Dermis blood vessel endothelial cell (primary cell): ENCODE measurements around the gene SBF2. TPM values are rescaled to one million over a fixed set of nuclear protein-coding genes. Genes with fewer than 3 reads are reported as not detected.
"Not testable (repeated sequence)": the region's sequence is repeated elsewhere in the genome, so short reads cannot be mapped to it uniquely, and the experiment has no call there.

Experiments
- DNase-seq: peaks from one replicate; pipeline ENCODE4 v3.0.0; 2010
- total RNA-seq: library from RNA; depleted of rRNA; stranded (reverse); fragments of >200 nt; gene quantifications from 2 replicates; pipeline ENCODE4 v1.2.3, GENCODE V29; 2014

SBF2 gene
- total RNA-seq, 1 donor from 2014 or later: 49.9 TPM

GRCh38 chr11:9943386-9944110, 350.5 kb downstream of the SBF2 start:
- DNase-seq: peak; percentile 8

- DNase-seq: no peak
Measured at GRCh38 chr11:9941991-9942390, 352.0 kb downstream of the SBF2 start.

DNA sequence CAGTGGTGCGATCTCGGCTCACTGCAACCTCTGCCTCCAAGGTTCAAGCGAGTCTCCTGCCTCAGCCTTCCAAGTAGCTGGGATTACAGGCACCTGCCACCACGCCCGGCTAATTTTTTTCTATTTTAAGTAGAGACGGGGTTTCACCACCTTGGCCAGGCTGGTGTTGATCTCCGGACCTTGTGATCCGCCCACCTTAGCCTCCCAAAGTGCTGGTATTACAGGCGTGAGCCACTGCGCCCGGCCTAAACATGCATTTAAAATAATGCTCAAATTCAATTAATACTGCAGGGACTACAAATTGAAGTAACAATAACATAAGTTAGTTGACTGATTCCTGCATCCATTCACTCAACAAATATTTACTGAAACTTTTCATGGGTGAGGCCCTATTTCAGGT, 354.9 kb downstream of the SBF2 start:
- DNase-seq: not testable (repeated sequence)

- DNase-seq: no peak
Measured at GRCh38 chr11:9936754-9937153, 357.3 kb downstream of the SBF2 start.

DNA sequence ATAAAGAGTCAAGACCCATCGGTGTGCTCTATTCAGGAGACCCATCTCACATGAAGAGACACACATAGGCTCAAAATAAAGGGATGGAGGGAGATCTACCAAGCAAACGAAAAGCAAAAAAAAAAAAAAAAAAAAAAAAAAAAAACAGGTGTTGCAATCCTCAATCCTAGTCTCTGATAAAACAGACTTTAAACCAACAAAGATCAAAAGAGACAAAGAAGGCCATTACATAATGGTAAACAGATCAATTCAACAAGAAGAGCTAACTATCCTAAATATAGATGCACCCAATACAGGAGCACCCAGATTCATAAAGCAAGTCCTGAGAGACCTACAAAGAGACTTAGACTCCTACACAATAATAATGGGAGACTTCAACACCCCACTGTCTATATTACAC, 361.2 kb downstream of the SBF2 start:
- not testable (repeated sequence) for DNase-seq

DNA sequence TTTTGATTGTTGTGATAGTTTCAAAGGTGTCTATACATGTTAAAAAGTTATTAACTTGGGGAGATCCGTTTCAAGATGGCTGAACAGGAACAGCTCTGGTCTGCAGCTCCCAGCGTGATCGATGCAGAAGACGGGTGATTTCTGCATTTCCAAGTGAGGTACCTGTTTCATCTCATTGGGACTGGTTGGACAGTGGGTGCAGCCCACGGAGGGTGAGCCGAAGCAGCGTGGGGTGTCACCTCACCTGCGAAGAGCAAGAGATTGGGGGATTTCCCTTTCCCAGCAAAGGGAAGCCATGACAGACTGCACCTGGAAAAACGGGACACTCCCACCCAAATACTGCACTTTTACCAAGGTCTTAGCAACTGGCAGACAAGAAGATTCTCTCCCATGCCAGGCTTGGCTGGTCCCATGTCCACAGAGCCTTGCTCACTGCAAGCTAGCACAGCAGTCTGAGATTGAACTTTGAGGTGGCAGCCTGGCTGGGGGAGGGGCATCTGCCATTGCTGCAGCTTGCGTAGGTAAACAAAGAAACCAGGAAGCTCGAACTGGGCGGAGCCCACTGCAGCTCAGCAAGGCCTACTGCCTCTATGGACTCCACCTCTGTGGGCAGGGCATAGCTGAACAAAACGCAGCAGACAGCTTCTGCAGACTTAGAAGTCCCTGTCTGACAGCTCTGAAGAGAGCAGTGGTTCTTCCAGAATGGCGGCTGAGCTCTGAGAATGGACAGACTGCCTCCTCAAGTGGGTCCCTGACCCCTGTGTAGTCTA, 363.3 kb downstream of the SBF2 start:
- not testable (repeated sequence) for DNase-seq

GRCh38 chr11:9927670-9928069, 366.3 kb downstream of the SBF2 start:
- DNase-seq: no peak

DNA sequence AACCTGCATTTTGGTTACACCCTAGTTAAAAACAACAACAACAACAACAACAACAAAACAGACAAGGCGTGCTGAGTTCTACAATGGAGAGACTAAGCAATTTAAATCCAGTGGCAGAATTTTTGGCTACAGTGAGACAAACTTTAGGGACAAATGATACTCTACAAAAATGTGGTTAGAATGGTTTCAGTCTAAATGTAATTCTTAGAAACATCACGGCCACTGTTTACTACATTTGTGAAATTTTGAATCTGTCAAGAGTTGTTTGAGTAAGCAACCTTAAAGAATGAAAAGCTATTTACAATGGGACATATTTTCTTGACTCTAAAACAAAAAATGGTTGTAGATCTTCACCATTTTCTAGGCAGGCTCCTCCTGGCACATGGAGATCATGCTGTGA, 370.7 kb downstream of the SBF2 start:
- DNase-seq: no peak

- DNase-seq: peak; percentile 11
Measured at GRCh38 chr11:9922806-9923205, 371.2 kb downstream of the SBF2 start.

DNA sequence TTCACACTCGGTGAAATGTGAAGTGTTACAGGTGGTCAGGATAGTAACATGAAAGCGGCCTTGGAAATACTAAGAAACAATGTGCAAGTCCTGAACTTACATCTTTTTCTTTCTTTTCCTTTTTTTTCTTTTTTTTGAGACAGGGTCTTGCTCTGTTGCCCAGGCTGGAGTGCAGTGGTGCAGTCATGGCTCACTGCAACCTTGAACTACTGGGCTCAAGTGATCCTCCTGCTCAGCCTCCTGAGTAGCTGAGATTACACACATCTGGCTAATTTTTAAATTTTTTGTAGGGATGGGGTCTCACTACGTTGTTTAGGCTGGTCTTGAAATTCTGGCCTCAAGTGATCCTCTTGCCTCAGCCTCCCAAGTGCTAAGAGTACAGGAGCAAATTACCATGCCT, 377.5 kb downstream of the SBF2 start:
- DNase-seq: no peak

DNA sequence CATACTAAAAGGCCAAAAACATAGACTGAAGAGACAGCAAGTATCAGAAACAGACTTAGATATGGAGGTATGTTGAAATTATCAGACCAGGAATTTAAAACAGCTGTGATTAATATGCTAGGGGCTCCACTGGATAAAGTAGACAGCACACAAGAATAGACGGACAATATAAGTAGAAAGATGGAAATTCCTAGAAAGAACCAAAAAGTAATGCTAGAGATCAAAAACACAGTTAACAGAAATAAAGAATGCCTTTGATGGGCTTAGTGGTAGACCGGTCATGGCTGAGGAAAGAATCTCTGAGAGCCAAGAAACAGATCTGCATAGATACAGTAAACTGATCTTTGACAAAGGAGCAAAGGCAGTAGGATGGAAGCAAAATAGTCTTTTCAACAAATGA, 380.0 kb downstream of the SBF2 start:
- no peak for DNase-seq

DNA sequence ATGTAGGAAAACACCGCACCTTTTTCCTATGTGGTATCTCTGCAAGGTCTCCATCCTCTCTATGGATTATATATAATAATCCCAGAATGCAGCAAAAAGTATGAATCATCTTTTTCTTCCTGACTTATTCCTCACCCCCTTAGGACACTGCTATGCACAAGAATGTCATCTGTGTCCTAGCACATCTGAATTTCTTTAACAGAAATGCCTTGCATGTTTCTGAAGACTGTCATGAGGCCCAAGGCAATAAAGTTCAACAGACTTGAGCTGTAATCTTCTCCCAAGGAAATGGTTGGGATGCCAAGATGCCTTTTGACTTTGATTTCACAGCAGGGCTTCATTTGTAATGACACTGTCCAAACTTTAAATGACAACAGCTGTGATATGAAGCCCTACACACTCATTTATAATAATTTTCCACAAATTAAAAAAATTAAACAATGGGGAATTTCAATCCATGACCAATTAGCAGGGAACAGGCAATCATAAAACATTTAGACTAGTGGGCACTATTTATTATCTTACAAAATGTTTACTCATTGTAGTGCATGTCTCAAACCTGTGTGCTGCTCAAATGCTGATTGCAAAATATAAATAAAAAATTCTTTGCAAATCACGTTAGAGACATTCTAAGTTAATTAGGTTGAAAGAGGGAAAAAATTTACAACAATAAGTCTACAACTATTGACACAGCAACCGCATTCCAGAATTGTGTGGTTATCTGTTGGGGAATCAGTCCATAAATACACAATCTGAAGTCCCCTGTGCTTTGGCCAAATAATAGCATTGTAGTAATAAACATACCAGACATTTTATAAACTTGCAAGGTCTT, 387.8 kb downstream of the SBF2 start:
- peak; percentile 76 for DNase-seq

DNA sequence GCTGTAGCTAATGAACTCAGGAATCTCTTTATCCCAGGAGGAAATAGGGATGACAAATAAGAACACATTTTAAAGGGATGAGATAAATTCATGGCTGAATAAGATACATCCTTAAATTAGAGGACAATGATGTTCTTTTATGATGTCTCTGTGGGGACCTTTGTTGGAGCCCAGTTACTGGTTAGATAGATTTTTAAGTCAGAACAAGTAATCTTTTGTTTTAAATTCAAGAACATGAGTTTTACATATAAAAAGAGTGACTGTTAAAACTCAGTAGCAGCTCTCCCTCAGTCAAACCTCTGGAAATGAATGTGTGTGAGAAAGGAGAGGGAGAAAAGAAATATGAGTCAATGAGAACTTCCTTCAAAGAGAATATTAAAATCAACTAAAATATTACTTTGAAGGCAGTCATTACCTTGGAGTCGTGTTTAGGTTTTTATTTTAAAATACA, 388.5 kb downstream of the SBF2 start:
- DNase-seq: no peak

DNA sequence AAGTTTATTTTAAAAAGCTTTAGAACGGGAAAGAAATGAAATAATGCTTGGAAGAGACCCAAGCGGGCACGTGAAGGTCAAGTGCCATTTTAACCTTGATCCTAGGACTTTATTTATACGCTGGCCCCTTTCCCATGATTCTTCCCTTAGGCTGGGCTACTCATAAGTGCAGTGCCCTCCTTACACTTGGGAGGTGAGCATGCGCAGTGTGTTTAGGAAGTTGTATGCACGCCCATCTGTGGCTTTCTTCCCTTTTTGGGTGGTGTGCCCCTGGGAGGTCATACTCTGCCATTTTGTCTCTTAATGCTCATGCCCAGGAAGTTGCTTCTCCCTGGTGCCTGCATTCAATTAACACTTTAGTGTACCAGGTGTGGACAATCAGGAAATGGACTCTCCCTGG, 390.4 kb downstream of the SBF2 start:
- no peak for DNase-seq

GRCh38 chr11:9901943-9902342, 392.1 kb downstream of the SBF2 start:
- no peak for DNase-seq

DNA sequence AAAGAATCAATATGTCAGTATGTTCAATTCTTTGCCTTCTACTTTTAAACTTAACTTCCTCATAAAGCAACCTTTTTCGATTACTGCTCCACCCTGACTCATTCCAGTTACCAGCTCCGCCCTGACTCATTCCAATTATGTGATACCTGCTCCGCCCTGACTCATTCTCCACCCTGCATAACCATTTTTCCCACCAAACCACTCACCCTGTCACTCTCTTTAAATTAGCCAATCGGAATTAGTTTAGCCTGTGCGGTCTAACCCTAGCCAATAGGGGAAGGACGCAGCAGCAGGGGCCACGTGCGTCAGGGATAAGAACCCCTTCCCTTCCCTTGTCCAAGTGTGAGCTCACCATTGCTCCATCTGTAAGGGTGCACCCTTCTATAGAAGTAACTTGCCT, 393.8 kb downstream of the SBF2 start:
- peak; percentile 60 for DNase-seq

DNA sequence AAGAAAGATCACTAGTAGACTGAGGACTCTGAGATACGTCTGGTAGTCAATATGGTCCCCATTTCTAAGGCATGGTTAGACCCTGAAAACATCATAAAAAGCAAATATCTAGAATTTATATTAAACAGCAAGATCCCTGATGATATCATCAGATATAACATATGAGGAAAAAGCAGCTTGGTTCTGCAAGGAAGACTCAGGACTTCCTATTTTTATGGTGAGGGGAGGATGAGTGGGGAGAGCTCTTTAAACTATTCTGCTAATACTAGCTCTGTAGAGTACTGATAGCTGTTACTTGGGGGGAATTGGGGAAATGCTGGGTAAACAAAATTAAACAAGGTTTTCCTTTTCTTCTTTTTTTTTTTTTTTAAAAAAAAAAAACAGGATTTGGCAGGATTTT, 394.3 kb downstream of the SBF2 start:
- DNase-seq: no peak

- DNase-seq: no peak
Measured at GRCh38 chr11:9896902-9897301, 397.1 kb downstream of the SBF2 start.

- DNase-seq: no peak
Measured at GRCh38 chr11:9895006-9895405, 399.0 kb downstream of the SBF2 start.

- DNase-seq: no peak
Measured at GRCh38 chr11:9893474-9893873, 400.5 kb downstream of the SBF2 start.

DNA sequence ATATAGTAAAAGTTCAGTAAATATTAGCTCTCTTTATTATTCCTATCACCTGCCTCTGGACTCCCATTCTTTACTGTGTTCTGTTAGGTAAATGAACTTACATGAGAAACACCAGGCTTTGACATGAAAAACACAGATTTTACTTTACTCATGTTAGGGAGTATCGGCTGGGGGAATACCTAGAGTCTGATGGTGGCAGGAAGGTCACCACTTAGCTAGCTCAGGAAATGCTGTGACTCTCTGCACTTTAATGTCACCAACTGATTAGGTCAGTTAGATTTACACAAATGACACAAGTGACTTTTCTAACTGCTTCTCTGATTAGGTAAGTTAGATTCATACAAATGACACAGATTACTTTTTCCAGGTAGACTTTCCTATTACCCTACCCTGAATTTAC, 405.1 kb downstream of the SBF2 start:
- DNase-seq: no peak

- no peak for DNase-seq
Measured at GRCh38 chr11:9887472-9887871, 406.5 kb downstream of the SBF2 start.

DNA sequence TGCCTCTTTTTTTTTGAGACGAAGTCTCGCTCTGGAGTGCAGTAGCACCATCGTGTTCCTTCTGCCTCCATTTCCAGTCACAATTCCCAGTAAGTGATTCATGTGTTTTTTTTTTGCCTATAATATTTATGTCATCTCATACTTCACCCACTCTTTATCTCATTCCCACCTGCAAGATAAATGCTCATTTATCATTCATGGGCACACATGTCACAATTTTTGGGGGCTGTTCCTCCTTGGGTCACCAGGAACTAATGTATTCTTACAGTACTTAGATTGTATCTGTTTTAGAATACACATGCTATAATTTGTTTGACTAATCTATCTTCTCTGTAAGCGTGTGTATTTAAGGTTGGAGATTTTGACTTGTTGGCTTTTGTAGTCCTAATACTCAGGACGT, 407.4 kb downstream of the SBF2 start:
- no peak for DNase-seq
